GM18867 (cell line): ENCODE results near the gene CTNS.

Experiments
- ATAC-seq: cut with Tn5 transposase; IDR thresholded peaks from one replicate; pipeline ENCODE4 v1.9.1; 2021; ENCODE audit warnings: mild to moderate bottlenecking, moderate library complexity; ENCODE audit not compliant: unreplicated experiment

CTNS gene

GRCh38 chr17:3708366-3708765, 71.8 kb downstream of the CTNS start:
- ATAC-seq = no peak

- ATAC-seq = peak; percentile 94
Measured at GRCh38 chr17:3710951-3711383, 74.4 kb downstream of the CTNS start.
